Measurements from ENCODE around the gene FIS1.

- TF ChIP-seq POLR2A (IDR thresholded peaks at IDR 0.05) (no peak), EP300 (IDR thresholded peaks at IDR 0.05) (no peak)
- TF ChIP-seq, protein P1, sequence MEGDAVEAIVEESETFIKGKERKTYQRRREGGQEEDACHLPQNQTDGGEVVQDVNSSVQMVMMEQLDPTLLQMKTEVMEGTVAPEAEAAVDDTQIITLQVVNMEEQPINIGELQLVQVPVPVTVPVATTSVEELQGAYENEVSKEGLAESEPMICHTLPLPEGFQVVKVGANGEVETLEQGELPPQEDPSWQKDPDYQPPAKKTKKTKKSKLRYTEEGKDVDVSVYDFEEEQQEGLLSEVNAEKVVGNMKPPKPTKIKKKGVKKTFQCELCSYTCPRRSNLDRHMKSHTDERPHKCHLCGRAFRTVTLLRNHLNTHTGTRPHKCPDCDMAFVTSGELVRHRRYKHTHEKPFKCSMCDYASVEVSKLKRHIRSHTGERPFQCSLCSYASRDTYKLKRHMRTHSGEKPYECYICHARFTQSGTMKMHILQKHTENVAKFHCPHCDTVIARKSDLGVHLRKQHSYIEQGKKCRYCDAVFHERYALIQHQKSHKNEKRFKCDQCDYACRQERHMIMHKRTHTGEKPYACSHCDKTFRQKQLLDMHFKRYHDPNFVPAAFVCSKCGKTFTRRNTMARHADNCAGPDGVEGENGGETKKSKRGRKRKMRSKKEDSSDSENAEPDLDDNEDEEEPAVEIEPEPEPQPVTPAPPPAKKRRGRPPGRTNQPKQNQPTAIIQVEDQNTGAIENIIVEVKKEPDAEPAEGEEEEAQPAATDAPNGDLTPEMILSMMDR (IDR thresholded peaks at IDR 0.05) = no peak
Measured at GRCh38 chr7:101287032-101287431, 42.2 kb upstream of the FIS1 start.
